ENCODE measurements around the gene CD200.

GRCh38 chr3:112307557-112307956 is 25.4 kb upstream of the CD200 start:
- TF ChIP-seq GABPA (IDR thresholded peaks at IDR 0.05; ENCODE audit: low read depth) (no peak), POLR2AphosphoS5 (IDR thresholded peaks at IDR 0.05; ENCODE audit: low read depth) (no peak), SPI1 (IDR thresholded peaks at IDR 0.05; ENCODE audit: borderline replicate concordance, low read depth) (no peak)
- TF ChIP-seq, protein P1, sequence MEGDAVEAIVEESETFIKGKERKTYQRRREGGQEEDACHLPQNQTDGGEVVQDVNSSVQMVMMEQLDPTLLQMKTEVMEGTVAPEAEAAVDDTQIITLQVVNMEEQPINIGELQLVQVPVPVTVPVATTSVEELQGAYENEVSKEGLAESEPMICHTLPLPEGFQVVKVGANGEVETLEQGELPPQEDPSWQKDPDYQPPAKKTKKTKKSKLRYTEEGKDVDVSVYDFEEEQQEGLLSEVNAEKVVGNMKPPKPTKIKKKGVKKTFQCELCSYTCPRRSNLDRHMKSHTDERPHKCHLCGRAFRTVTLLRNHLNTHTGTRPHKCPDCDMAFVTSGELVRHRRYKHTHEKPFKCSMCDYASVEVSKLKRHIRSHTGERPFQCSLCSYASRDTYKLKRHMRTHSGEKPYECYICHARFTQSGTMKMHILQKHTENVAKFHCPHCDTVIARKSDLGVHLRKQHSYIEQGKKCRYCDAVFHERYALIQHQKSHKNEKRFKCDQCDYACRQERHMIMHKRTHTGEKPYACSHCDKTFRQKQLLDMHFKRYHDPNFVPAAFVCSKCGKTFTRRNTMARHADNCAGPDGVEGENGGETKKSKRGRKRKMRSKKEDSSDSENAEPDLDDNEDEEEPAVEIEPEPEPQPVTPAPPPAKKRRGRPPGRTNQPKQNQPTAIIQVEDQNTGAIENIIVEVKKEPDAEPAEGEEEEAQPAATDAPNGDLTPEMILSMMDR (IDR thresholded peaks at IDR 0.05; ENCODE audit: insufficient read depth, low read length) = no peak
- TF ChIP-seq, protein P2, sequence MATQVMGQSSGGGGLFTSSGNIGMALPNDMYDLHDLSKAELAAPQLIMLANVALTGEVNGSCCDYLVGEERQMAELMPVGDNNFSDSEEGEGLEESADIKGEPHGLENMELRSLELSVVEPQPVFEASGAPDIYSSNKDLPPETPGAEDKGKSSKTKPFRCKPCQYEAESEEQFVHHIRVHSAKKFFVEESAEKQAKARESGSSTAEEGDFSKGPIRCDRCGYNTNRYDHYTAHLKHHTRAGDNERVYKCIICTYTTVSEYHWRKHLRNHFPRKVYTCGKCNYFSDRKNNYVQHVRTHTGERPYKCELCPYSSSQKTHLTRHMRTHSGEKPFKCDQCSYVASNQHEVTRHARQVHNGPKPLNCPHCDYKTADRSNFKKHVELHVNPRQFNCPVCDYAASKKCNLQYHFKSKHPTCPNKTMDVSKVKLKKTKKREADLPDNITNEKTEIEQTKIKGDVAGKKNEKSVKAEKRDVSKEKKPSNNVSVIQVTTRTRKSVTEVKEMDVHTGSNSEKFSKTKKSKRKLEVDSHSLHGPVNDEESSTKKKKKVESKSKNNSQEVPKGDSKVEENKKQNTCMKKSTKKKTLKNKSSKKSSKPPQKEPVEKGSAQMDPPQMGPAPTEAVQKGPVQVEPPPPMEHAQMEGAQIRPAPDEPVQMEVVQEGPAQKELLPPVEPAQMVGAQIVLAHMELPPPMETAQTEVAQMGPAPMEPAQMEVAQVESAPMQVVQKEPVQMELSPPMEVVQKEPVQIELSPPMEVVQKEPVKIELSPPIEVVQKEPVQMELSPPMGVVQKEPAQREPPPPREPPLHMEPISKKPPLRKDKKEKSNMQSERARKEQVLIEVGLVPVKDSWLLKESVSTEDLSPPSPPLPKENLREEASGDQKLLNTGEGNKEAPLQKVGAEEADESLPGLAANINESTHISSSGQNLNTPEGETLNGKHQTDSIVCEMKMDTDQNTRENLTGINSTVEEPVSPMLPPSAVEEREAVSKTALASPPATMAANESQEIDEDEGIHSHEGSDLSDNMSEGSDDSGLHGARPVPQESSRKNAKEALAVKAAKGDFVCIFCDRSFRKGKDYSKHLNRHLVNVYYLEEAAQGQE (IDR thresholded peaks at IDR 0.05; ENCODE audit: insufficient replicate concordance, low read depth) = no peak

All from HL-60 (cell line).